NCI-H2107 treated with DMSO at 0.1 percent for 48 hours (cell line): ENCODE results near the gene LDB3.

ENCODE experiments used
- DNase-seq: peaks from one replicate; lab custom pipeline; 2025; ENCODE audit not compliant: unreplicated experiment; lab: John Stamatoyannopoulos, UW

The LDB3 gene

DNA sequence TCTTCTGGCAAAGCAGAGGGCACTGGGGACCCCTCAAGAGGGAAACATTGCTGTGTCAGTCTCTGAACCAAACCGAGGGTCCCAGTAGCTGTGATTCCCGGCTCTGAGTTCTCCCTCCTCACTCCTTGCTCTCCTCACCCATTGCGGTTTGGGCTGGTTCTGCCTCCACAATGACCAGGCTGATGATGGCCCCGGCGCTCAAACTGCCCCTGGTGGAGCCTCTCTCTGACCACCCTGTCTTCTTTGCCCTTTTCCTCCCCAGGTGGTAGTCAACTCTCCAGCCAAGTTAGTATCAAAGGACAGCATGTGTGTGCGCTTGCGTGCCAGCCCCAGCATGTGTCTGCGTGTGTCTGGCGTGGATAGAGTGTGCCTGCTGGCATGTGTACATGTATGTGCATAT is 17.1 kb downstream of the LDB3 start:
- no peak for DNase-seq

DNA sequence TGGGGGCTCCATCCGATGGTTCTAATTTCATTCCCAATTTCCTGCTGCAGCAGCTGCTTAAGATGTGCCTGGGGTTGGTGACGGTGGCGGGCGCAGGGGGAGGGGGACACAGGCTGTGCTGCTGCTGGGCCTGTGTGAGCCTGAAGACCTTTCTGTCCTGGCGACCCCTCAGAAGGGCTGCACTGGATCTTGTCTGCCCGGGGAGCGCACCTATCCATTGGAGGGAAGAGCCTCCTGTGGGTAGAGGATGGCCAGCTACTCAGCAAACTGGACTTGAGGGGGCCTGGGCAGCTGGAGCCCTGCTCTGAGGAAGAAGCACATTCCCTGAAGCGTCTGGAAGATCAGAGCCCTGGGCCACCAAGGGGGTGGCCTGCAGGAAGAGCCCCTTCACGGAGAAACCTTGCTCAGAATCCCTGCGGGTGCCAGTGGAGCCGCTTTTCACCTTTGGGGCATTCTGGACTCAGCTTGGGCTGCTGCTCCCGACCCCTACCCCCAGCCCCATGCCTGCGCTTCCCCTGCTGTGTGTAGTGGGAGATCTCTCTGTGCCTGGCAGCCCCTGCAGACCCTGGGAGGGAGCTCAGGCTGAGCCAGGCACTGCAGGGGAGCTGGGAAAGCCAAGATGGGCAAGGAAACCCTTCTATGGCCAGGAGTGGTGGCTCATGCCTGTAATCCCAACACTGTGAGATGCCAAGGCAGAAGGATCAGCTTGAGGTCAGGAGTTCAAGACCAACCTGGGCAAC is 17.8 kb downstream of the LDB3 start:
- DNase-seq: no peak

GRCh38 chr10:86686972-86687371 is 18.7 kb downstream of the LDB3 start:
- no peak for DNase-seq

- DNase-seq: no peak
Measured at GRCh38 chr10:86687750-86688149, 19.4 kb downstream of the LDB3 start.

- DNase-seq: peak; percentile 16
Measured at GRCh38 chr10:86688398-86688921, 20.1 kb downstream of the LDB3 start.

- no peak for DNase-seq
Measured at GRCh38 chr10:86689146-86689545, 20.8 kb downstream of the LDB3 start.

DNA sequence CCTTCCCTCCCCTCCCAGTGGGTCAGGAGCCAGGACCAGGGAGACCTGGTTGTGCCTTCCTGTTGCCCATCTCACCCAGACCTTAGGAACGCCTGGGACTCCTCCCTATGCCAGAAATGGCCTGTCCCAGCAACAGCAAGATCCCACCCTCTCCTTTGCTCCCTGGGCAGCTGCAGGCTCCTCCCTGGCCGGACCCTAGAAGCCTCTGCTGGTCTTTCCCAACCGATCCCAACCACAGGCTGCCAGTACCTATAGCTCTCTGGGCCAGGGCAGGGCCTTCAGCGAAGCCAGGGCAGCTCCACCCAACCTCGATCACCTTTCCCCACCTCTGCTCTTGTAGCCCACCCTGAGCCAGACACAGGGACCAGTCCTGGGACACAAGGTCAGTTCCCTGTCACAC is 21.9 kb downstream of the LDB3 start:
- no peak for DNase-seq

GRCh38 chr10:86690657-86691084 is 22.4 kb downstream of the LDB3 start:
- DNase-seq: no peak

DNA sequence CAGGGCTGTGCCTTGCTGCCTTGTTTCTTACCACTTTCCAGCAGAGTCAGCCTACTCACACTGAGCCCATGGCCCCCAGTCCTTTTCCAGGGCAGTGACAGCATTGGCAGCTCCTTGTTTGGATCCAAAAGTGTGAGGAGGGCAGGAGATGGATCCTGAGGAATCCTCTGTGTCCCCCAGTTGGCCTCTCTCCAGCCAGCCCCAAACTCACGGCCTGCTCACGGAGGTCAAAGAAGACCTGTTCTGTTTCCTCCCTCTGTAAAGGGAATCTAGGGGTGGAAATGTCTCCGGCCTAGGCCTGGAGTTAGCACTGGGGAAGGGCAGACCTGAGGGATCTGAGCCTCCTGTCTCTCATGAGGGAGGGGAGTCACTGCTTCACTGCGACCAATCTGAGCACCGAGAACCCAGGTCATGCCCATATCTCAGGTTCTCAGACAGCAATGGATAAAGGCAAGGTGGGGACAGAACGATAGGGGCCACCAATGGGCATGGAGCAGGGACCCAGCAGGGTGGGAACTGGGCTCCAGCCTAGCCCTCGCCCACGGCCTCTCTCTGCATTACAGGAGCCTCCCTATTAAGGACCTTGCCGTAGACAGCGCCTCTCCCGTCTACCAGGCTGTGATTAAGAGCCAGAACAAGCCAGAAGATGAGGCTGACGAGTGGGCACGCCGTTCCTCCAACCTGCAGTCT is 23.2 kb downstream of the LDB3 start:
- DNase-seq: no peak

GRCh38 chr10:86692023-86692514 is 23.8 kb downstream of the LDB3 start:
- DNase-seq: no peak

GRCh38 chr10:86692664-86693063 is 24.4 kb downstream of the LDB3 start:
- no peak for DNase-seq

DNA sequence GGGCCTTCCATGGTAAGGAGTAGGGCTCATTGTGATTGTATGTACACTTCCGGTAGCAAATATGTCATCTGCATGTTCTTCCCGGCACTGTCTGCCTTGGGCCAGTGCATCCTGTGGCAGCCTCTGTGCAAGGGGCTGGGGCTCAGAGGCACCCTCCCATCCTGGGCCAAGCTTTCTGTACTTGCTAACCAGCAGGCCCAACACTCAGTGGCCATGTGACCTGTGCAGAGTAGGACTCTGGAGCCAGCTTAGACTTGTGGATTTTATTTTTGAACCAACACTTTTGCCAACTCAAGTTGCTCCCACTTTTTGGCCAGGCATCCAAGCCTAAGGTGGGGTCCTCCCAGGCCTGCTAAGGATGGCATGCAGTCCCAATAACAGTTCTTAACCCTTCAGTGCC is 25.0 kb downstream of the LDB3 start:
- DNase-seq: no peak

DNA sequence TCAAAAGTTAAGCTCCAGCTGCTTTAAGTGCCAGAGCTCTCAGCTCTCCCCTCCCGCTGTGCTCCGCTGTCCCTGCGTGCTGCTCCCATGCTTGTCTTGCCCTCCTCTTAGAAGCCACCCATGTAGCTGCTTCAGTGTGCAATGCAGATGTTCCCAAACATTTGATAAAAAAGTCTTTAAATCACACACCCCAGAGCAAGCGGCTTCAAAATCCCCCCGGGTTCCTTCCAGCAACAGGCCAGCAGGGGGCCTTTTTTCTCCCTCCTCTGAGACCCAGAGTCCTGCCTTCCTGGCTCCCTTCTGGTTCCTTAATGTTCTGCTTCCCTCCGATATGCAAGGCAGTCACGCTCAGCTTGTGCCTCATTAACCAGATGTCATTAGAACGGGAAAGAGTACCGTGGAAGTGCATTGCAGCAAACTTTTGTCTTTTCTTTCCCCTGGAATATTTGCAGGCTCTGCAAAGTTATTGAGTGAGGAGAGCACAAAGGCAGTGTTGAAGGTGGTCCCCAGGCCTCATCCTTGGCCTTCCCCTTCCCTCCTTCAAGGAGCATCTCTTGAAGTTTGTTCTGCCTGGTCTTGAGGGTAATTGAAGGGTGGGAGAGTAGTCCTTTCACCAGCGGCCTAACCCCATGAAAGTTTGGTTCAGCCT is 25.5 kb downstream of the LDB3 start:
- no peak for DNase-seq

DNA sequence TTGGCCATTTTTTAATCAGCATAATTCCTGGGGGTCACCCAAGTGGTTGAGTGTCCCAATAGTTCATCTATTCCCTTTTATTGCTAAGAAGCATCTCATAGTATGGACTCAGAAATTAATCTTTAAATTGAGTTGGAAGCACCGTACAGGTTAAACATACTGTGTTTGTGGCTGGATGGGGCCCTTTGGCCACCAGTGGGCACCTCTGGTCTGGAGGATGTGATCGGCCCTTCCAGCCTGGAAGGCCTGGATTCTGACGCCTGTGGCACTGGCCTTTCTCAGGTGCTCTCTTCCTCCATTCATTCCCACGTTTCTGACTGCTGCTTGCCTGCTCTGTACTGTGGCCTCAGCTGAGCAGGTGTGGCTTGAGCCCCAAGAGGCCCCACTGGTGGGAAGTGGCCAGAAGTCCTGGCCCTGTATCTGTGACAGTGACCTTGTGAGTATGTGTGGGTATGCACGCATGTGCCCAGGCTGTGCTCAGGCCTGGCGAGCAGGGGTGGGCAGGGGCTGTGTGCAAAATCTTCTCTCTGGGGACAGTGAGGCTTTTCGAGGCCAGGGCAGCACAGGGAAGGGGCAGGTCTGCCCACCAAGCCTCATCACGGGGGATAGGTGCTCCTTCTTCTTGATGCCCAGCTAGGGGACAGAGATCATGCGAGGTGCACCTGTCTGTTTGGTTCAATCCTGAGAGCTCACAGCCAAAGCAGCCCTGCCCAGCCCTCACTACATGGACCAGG is 30.1 kb downstream of the LDB3 start:
- DNase-seq: no peak

- DNase-seq: no peak
Measured at GRCh38 chr10:86699125-86699524, 30.8 kb downstream of the LDB3 start.

- DNase-seq: no peak
Measured at GRCh38 chr10:86699541-86699940, 31.2 kb downstream of the LDB3 start.

DNA sequence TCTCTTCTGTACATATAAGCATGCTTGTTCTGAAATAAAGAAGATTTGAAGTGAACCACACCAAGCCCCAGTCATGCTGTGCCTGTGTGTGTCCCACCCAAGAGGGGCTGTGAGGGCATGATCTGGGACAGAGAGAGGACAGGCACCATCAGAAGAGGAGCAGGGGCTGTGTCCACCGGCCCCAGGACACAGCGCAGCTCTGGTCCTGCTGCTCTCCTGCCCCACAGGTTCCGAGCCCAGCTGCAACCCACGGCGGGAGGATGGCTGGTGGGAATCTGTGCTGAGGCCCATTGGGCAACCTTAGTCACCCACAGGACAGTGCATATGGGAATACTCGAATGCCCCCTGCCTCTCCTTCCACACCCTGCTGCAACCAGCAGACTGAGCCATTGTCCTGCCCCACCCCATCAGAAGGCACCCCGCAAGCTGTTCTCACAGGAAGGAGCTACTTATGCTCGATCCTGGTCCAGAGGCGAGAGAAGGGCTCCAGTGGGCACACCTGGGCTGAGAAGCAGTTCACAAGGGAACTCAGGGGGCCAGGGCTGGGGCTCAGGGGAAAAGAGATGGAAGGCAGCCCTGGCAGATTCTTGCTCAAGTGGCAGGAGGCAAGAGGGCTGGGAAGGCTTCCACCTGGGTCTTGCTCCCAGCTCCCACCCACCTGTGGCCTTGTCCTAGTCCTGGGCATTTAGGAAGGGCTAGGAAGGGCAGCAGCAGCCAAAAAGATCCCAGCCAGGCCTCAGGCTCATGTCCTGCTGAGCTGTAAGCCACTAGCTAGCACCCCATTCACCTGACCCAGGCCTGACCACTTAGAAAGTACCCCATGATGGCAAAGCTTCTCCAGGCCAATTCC is 31.9 kb downstream of the LDB3 start:
- no peak for DNase-seq

DNA sequence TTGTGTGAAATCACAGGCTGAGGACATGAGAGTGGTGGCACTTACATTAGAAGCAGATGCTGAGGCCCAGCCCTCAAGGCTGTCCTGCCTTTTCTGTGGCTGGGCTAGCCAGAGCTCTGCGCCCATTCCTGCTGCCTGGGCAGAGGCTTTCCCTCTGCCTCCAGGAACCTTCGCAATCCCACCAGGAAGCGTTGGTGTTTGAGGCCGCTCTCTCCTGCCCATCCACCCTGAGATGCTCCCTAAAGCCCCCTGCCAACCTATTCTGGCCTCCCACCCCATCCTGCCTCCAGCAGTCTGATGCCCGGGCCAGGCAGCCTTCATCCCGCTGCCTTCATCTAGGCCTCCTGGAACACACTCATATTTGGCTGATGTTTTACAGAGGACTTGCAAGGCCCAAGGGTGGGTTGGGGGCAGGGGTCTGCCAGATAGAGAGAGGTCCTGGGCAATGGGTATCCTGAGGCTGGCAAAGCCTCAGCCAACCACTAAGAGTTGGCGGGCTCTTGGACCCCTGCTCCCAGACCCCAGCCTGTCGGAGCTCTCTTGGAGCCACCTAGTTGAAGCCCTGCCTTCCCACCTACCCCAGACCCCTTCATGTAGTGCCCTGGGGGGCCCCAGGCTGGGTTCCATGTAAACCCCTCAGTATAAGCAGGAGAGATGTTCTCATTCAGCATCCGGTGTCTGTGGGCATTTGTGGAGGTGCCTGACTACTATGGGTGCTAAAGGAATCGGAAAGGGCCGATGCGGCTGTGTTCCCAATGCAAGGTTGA is 32.7 kb downstream of the LDB3 start:
- no peak for DNase-seq

- no peak for DNase-seq
Measured at GRCh38 chr10:86703176-86703575, 34.9 kb downstream of the LDB3 start.
